VCaP (cell line): ENCODE data around the gene DHRS9.

Experiments used
- H3K27ac ChIP-seq: fragments of 450-650 bp; 2 replicates; pipeline ENCODE4 v1.5.1; 2017
- CTCF ChIP-seq: fragments of 450-650 bp; conservative IDR thresholded peaks from 2 replicates; pipeline ENCODE4 v1.5.1; 2017; ENCODE audit warnings: mild to moderate bottlenecking, moderate library complexity

The DHRS9 gene

GRCh38 chr2:169106134-169106533 is 36.8 kb downstream of the DHRS9 start:
- H3K27ac ChIP-seq, result no peak overlapping the region
- TF ChIP-seq CTCF, result no peak

GRCh38 chr2:169106563-169107545 is 37.5 kb downstream of the DHRS9 start:
- H3K27ac ChIP-seq, result no peak overlapping the region
- TF ChIP-seq CTCF, result no peak

GRCh38 chr2:169107645-169108044 is 38.3 kb downstream of the DHRS9 start:
- H3K27ac ChIP-seq, result no peak overlapping the region
- TF ChIP-seq CTCF, result no peak

- no peak overlapping the region for H3K27ac ChIP-seq
- TF ChIP-seq CTCF, result no peak
These were observed 38.9 kb downstream of the DHRS9 start for GRCh38 chr2:169108099-169108884.

- peak; percentile 86 for TF ChIP-seq CTCF
- no peak overlapping the region for H3K27ac ChIP-seq
These were observed 40.4 kb downstream of the DHRS9 start for GRCh38 chr2:169109502-169110409.

GRCh38 chr2:169110419-169110818 is 41.1 kb downstream of the DHRS9 start:
- no peak for TF ChIP-seq CTCF
- H3K27ac ChIP-seq, result peak overlapping the region; percentile 55; the same call in 1 of the 2 replicates
